KOPT-K1 (cell line): ENCODE results near the gene CFAP65.

Experiments
- H3K27ac ChIP-seq: fragments of 200-600 bp; sonication (generic); 2 replicates; pipeline ENCODE4 v1.5.1; 2016; ENCODE audit warnings: antibody characterized with exemption, mild to moderate bottlenecking, low read depth, low read length; ENCODE audit not compliant: poor library complexity, severe bottlenecking
- H3K36me3 ChIP-seq: fragments of 200-600 bp; sonication (generic); 2 replicates; pipeline ENCODE4 v1.5.1; 2017; ENCODE audit warnings: antibody characterized with exemption, mild to moderate bottlenecking, low read length, moderate library complexity; ENCODE audit not compliant: insufficient read depth
- H3K9me3 ChIP-seq: fragments of 200-600 bp; sonication (generic); 2 replicates; pipeline ENCODE4 v1.5.1; 2017; ENCODE audit warnings: antibody characterized with exemption, low read length, mild to moderate bottlenecking; ENCODE audit not compliant: insufficient read depth, poor library complexity, severe bottlenecking

Gene CFAP65

DNA sequence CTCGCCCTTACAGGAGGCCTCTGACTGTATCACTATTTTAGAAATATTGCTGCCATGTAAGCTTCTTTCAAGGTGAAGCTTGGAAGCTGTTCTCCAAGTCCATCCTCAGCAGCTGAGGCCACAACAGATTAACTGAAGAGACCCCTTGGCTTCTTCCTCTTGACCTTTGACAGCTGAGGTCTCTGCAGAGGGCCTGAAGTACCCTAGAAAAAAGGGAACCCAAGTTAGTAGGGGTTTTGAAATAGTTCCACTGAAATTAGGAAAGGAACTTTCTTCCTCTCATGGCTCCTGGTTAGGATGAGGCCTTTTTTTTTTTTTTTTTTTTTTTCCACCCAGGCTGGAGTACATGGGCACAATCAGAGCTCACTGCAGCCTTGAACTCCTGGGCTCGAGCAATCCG is 34.9 kb upstream of the CFAP65 start:
- no peak overlapping the region for H3K27ac ChIP-seq
- H3K9me3 ChIP-seq = no peaks in the 10 kb centered on the region

DNA sequence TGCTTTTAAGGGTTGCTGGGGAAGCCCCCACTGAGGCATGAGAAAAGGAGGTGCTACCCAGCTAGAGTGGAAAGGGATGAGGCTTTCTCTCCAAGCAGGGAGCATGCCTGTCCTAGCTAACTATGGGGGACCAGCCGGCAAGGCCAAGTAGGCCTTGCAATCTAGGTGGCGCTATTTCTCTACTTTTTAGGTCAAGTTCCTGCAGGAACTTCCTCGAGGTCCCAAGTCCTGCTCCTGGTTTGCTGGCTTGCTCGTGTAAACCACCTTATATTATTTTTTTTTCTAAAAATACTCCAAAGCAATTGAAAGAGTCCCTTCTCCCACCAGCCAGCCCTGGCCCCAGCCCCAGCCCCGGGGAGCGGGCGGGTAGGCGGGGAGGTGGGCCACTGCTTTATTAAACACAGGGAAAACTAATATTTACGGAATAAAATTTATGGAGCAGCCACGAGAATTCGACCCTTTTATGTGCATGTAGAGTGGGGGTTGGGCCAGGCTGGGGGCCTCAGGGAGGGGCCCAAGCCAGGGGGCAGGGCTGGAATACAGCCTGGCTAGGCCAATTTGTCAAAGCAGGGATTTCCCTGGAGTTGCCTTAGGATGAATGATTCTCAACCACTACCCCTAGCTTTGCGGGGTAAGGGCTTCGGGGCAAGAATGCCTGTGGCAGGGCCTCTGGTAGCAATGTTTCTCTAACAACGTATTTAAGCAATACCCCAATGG is 32.3 kb upstream of the CFAP65 start:
- H3K36me3 ChIP-seq = peaks cover 36% of the 10 kb centered on the region; the same call in 1 of the 2 replicates
- H3K27ac ChIP-seq = no peak overlapping the region
- no peaks in the 10 kb centered on the region for H3K9me3 ChIP-seq

More for the DNA sequence above, 34.9 kb upstream of the CFAP65 start:
- peaks cover 36% of the 10 kb centered on the region; the same call in 1 of the 2 replicates for H3K36me3 ChIP-seq

DNA sequence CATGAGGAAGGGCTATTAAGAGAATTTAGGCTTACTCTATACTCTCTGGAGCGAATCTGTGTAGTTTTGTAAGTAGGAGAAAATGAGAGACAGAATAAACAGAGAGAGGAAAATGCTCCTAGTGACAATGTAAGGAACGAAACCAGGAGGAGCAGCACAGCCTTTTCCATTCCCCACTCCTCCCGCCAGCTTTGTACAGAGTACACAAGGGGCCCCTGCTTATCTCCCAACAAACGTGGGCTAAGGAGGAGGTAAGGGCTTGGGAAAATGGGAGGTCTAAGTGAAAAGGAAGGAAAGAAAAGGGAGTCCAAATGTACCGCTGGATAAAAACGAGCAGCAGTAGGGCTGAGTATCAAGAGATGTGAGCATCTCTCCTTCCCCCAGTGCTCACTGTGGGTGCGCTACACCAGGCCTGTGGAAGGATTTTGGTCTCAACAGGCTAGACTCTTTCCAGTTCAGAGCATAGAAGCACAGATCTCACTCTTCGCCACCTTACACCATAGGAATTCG is 31.5 kb upstream of the CFAP65 start:
- H3K36me3 ChIP-seq = peaks cover 36% of the 10 kb centered on the region; the same call in 1 of the 2 replicates
- no peak overlapping the region for H3K27ac ChIP-seq
- no peaks in the 10 kb centered on the region for H3K9me3 ChIP-seq

DNA sequence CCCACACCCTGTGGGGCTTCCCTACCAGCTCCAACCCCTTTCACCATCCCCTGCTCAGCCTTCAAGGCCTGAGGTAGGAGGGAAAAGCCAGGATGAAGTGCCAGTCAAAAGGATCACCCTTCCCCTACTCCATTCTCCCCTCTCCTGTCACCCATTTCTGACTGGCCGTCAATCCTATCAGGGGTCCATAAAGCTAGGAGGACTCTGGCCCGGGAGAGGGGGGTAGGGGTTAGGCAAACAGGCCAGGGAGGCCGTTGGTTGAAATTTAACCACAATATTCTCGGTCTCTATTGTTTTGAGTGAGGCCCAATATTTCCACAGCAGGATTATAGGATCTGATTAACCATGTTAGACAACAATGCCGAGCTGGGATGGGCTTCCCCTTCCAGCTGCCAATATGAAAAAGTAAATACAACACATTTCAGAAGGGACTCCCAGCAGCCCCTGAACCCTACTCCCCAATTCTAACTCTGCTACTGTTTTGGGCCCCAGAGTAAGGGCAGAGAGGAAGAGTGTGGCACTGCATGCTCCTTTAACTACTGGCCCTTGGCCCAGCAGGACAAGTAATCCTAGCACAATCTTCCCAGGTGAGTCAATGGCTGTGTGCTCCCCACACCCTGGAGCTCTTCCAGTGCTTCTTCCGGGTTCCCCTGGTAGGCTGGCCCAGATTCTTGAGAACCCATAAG is 30.0 kb upstream of the CFAP65 start:
- no peak overlapping the region for H3K27ac ChIP-seq
- no peaks in the 10 kb centered on the region for H3K9me3 ChIP-seq
- H3K36me3 ChIP-seq = peaks cover 21% of the 10 kb centered on the region; the same call in 1 of the 2 replicates

DNA sequence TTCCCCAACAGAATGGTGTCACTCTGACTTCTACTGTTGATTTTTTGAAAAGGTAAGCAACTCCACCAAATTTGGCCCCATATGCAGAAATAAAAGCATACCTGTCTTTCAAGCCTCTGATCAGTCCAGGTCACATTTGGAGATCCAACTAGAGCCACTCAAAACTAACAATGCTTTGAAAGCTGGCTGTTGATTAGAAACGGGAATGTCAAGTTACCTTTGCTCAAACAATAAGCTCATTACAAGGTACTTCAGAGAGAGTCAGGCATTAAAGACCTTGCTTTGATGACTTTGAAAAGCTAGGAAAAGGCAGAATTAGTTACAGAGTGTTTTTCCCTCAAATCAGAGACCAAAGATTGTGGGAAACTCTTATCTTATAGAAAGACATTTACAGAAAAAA is 24.2 kb upstream of the CFAP65 start:
- Histone ChIP-seq H3K9me3 (no peaks in the 10 kb centered on the region), H3K27ac (no peak overlapping the region), H3K36me3 (no peaks in the 10 kb centered on the region)

DNA sequence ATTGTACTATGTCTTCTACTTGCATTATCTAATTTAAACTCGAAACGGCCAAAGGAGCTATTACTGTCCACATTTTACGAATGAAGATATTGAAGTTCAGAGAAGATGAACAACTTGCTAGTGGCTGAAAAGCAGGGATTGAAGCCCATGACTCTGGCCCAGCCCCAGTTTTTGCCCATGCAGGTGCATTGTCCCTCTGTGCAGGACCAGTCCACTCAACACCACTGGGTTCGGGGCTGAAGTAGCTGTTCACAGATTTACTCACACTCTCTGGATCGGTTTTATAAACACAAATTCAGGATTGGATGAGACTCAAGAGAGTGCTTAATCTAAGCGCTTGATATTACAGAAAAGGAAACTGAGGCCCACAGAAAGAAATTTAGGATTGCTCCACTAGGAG is 20.8 kb upstream of the CFAP65 start:
- H3K9me3 ChIP-seq = no peaks in the 10 kb centered on the region
- no peaks in the 10 kb centered on the region for H3K36me3 ChIP-seq
- no peak overlapping the region for H3K27ac ChIP-seq

DNA sequence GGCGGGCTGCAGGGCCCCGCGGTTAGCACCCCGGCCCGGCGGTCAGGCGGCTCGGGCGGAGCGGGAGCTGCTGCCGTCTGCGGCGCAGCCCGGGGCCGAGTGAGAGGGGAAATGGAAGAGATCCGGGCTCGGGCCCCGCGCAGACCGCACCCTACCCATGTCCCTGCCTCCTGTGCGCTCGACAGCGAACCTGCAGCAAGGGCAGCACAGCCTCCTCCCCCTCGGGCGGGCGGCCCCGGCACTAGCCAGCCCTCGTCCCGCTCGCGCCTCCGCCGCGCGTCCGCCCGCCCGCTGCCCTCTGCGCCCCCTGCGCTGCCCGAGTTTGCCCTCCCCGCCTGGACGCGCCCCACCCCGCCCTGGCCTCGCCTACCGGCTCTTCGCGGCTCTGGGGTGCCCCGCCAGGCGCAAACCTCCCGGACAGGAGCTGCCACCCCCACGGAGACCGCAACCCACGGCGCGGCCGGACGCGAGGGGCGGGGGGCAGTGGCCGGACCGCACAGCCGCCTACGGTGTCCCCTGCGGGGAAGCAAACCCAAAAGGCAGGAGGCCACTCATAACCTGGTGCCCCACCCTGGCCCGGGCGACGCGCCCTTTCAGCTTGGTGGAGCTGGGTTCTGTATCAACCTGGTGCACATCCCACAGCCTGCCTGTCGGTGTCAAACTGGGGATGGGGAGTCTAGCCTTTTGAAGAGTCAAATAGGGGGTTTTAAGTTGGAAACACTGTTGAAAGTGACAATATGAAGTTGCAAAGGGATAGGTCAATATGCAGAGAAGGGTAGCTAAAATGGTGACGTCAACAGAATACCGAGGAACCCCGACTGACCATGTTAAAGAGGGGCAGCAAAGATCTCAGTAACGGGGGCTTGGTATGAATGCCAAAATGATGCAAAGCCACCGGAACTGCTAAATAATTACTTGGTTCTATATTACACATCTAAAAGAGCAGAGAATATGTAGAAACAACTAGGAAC is 19.8 kb upstream of the CFAP65 start, which contains the start of gene IHH:
TSS of gene IHH (minus strand) at position 101 of the 971 bp plus-strand sequence. CDS start 454 bp downstream, outside the sequence.
- H3K36me3 ChIP-seq = no peaks in the 10 kb centered on the region
- H3K9me3 ChIP-seq = no peaks in the 10 kb centered on the region
- H3K27ac ChIP-seq = no peak within 1 kb of the TSS

DNA sequence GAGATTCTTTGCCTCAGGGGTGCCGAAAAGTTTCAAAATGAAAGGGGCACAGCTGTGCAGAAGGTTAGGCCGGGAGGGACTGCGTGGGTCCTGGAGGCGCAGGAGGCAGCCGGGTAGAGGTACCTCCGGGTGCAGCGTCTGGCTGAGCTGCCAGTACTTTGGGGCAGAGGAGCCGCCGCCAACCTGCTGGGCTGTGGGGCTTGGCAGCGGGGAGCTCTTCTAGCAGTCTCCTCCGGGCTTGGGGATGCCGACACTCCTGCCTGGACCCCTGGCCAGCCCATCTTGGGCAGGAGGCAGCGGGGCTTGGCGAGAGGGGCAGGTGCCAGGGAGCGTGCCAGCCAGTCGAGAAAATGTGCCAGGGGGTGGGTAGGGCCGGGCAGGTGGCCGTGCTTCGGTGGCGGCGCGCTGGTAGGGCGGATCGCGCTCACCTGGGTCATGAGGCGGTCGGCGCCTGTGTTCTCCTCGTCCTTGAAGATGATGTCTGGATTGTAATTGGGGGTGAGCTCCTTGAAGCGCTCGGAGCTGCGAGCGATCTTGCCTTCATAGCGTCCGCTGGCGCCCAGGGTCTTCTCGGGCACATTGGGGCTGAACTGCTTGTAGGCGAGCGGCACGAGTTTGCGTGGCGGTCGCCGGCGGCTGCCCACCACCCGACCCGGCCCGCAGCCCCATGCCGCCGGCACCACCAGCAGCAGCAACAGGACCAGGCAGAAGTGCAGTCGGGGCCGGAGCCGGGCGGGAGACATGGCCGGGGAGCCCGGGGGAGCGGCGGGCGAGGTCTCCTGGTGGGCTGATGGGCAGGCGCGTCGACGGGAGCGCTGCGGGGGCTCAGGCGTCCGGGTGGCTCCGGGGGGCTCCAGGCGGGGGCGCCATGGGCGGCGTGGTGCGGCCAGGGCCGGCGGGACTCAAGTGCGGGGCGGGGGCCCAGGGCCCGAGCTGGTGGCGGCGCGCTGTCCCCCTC is 18.7 kb upstream of the CFAP65 start:
- H3K9me3 ChIP-seq = no peaks in the 10 kb centered on the region
- H3K36me3 ChIP-seq = no peaks in the 10 kb centered on the region
- no peak overlapping the region for H3K27ac ChIP-seq

DNA sequence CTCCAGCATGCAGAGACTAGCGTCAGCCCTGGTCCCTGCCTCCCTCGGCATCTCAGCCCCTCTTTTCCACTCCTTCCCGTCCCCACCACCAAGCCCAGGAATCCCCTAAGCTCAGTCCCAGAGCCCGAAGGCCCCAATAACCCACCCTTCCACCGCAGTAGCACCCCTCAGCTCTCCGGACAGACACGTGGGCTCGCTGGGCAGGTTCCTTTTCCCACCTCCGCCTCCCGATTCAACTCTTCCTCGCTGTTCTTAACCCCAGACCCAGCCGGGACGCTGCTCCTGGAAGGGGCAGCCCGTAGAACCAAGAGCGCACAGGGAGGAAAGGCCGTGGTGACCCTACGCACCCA is 18.0 kb upstream of the CFAP65 start:
- H3K27ac ChIP-seq = no peak overlapping the region
- H3K36me3 ChIP-seq = no peaks in the 10 kb centered on the region
- H3K9me3 ChIP-seq = no peaks in the 10 kb centered on the region

DNA sequence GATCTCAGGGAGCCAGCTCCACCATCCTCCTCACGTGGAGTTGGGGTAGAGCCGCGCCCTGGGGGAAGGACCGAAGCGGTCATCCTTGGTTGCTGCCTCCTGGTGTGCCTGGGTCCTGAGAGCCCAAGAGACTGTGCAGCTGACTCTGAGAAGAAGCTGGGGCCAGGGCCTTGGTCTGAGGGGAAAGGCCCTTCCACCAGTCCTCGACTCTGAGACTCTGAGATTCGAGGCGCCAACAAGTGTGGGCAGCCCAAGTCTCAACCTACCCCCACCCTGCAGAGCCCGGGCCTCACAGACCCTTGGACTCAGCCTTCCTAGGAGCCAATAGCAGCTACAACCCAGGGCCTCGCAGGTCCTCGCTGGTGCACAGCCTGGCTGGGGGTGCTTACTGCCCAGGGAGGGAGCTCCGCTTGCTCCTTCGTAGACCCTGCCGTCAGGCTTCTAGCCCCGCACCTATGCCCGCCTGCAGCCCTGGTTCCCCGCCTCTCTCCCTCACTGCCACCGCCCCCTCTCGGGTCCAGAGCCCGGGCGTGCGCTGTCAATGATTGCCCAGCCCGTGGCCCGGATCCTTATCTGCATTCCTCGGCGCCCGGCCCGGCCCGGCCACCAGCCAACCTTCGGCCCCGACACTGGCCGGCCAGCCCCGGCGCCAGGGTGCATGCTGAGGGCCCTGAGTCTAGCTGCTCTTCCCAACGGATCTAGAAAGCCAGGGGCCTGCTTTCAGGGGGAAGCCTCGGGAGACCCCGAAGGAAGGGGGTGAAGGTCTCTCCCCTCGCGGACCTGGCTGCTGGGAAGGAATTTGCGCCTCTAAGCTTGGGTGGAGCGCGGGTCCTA is 17.4 kb upstream of the CFAP65 start:
- Histone ChIP-seq H3K27ac (no peak overlapping the region), H3K36me3 (no peaks in the 10 kb centered on the region), H3K9me3 (no peaks in the 10 kb centered on the region)

DNA sequence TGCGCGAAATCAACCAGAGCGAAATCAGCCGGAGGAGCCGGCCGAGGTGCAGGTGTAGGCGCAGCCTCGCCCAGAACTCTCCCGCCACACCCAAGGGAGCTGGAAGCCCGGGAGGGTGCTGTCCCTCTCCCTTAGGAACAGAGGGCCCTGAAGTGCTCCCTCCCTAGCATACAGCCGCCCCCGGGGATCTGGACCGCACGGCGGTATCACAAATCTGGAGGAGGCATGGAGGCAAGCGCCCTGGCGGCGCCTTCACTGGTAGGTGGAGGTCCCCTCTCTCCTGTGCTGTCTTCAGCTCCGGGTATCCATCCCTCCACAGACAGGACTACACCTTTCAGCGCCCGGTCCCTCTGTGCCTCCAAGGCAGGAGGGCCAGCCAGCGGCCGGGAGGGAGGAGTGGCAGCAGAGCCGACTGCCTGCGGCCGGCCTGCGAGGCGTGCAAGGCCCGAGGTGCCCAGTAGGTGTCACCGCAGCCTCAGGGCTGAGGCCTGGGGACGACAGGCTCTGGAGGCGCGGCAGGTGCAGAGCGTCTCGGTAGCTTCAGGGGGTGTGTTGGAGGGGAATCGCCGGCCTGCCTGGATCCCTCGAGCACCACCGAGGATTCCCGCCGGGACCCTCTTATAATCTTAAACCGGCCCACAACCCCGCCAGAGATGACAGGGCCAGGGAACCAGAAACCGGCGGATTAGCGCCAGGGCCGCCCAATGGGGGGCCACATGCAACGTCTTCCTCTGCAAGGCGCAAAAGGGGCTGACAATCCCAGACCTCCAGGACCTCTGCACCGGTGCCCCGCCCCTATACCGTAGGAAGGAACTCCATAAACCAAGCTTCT is 16.6 kb upstream of the CFAP65 start:
- no peak overlapping the region for H3K27ac ChIP-seq
- no peaks in the 10 kb centered on the region for H3K9me3 ChIP-seq
- no peaks in the 10 kb centered on the region for H3K36me3 ChIP-seq

DNA sequence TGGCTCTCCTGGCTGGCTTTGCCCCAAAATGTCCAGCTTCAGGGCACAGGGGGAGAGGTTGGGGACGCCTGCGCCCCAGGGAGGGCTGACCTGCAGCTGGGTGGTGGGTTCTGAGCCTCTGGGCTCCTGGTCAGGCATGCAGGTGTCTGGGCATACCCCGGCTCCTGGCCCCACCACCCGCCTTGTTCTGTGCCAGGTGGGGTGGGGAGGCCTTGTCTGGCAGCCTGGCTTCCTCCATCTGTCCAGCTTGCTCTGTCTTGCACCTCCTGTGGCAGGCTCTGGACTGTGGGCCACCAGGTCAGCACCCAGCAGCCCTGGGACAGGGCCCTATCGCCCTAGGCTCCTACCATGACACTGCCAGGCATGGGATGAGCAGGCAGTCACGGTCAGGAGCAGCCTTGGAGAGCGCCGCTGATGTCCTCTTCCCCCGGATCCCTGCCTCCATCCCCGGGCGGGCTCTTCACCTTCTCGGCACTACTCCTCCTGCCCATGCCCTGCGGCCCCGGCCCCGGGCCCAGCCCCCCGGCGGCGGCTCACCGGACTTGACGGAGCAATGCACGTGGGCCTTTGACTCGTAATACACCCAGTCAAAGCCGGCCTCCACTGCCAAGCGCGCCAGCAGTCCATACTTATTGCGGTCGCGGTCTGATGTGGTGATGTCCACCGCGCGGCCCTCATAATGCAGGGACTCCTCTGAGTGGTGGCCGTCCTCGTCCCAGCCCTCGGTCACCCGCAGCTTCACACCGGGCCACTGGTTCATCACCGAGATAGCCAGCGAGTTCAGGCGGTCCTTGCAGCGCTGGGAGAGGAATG is 15.8 kb upstream of the CFAP65 start:
- Histone ChIP-seq H3K36me3 (no peaks in the 10 kb centered on the region), H3K9me3 (no peaks in the 10 kb centered on the region), H3K27ac (no peak overlapping the region)
